RWPE1 (cell line): ENCODE data around the gene SPTBN1.

Source experiments
- CTCF ChIA-PET: fragments of 350-600 bp; sonication (Branson Sonifier 250); formaldehyde crosslinking; extraction: SDS; loops from one replicate; lab custom pipeline; 2021; lab: Yijun Ruan, JAX
- POLR2A ChIA-PET: fragments of 400-600 bp; formaldehyde crosslinking; extraction: SDS; loops from one replicate; lab custom pipeline; 2020; ENCODE audit warnings: antibody characterized with exemption; ENCODE audit not compliant: low non-redundant PET; lab: Yijun Ruan, JAX
- DNase-seq: peaks from one replicate; pipeline ENCODE4 v3.0.0; 2012; ENCODE audit warnings: low spot score
- H3K27ac ChIP-seq: fragments of 450-650 bp; 2 replicates; pipeline ENCODE4 v1.5.1; 2017
- TF ChIP-seq, protein P1 (sequence below): fragments of 450-650 bp; conservative IDR thresholded peaks from 2 replicates; pipeline ENCODE4 v1.5.1; 2017; ENCODE audit warnings: low read depth, mild to moderate bottlenecking

The SPTBN1 gene

GRCh38 chr2:54522624-54523281 is 66.6 kb downstream of the SPTBN1 start:
- POLR2A ChIA-PET, result no interaction called here
- no peak overlapping the region for H3K27ac ChIP-seq
- TF ChIP-seq, protein P1, sequence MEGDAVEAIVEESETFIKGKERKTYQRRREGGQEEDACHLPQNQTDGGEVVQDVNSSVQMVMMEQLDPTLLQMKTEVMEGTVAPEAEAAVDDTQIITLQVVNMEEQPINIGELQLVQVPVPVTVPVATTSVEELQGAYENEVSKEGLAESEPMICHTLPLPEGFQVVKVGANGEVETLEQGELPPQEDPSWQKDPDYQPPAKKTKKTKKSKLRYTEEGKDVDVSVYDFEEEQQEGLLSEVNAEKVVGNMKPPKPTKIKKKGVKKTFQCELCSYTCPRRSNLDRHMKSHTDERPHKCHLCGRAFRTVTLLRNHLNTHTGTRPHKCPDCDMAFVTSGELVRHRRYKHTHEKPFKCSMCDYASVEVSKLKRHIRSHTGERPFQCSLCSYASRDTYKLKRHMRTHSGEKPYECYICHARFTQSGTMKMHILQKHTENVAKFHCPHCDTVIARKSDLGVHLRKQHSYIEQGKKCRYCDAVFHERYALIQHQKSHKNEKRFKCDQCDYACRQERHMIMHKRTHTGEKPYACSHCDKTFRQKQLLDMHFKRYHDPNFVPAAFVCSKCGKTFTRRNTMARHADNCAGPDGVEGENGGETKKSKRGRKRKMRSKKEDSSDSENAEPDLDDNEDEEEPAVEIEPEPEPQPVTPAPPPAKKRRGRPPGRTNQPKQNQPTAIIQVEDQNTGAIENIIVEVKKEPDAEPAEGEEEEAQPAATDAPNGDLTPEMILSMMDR, result peak; percentile 74
- CTCF ChIA-PET, result interaction anchor here (0.5 to 3.5 kb wide), 9 partner anchors 9 to 337 kb away, joined by 3 to 21 read pairs (median 3); no protein-coding TSS in a partner anchor
- peak; percentile 75 for DNase-seq

DNA sequence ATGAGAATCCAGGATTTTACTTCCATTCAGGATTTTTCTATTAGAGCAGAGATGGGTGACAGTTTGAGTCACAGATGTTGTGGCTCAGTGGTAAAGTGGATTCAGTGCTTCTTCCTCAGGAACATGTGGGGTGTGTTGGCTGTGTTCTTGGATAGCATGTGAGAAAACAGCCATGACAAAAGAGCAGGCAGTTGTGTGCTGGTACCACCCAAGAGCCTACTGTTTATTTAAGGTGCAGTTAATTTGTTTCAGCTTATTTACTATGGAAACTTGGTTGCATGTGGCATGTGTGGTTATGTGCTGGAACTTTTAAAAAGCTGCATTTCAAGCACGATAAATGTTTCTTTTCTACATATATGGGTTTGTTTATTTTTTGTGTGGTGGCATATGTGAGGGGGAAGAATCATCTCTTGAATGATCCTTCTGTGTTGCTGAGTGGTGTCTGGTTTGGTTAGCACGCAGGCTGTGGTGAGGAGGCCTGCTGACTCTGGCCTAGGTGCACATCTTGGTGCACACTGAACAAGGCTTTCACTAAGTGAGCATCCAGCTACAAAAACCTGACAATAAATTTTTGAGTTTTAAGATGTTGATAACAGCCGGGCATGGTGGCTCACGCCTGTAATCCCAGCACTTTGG is 67.3 kb downstream of the SPTBN1 start:
- no peak for DNase-seq
- peak overlapping the region; percentile 82 for H3K27ac ChIP-seq
- TF ChIP-seq, protein P1, result no peak
- POLR2A ChIA-PET, result interaction anchor here (0.6 to 0.8 kb wide), 2 partner anchors 33 to 50 kb away, joined by 3 to 5 read pairs; no protein-coding TSS in a partner anchor
- CTCF ChIA-PET, result interaction anchor here (0.7 to 3.5 kb wide), 5 partner anchors 9 to 467 kb away, joined by 3 to 21 read pairs (median 4); no protein-coding TSS in a partner anchor

DNA sequence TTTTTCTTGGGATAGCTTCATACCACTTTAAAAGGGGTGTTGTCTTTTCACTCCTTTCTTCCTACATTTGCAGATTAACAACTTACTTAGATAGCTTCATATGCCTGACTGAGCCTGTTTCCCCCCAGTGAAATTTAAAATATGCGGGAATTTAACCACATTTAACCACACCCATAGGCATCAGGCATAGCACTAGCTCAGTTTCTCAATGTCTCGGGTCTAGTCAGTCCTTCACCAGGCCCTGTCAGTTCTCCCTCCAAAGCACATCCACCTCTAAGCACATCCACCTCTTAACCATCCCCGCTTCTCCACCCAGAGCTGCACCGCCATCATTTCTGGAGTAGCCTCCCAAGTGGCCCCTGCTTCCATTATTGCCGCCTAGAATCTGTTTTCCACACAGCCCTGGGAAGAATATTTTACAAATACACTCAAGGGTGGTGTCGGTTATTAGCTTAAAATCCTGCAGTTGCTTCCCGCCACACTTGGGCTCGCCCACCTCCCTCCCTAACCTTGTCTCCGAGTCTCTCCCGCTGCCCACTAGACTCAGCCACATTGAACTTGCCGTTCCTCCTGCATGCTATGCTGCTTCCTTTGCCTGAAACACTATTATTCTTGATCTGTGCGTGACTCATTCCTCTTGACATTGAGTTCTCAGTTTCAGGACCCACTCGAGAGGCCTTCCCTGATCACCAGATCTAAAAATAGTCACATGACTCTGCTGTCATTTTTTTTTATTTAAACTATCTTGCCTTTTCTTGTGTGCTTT is 68.3 kb downstream of the SPTBN1 start:
- POLR2A ChIA-PET, result interaction anchor here (0.6 to 1.1 kb wide), 4 partner anchors 32 to 49 kb away, joined by 3 to 5 read pairs (median 4); no protein-coding TSS in a partner anchor
- H3K27ac ChIP-seq, result peak overlapping the region; percentile 82

GRCh38 chr2:54525321-54525720 is 69.2 kb downstream of the SPTBN1 start:
- peak overlapping the region; percentile 45 for H3K27ac ChIP-seq
- CTCF ChIA-PET, result interaction anchor here (0.7 to 1.5 kb wide), 2 partner anchors 345 to 418 kb away, joined by 3 read pairs; no protein-coding TSS in a partner anchor
- no peak for DNase-seq
- POLR2A ChIA-PET, result no interaction called here
- TF ChIP-seq, protein P1, result no peak

More for the DNA sequence above, 68.3 kb downstream of the SPTBN1 start:
- TF ChIP-seq, protein P1, result no peak
- CTCF ChIA-PET, result interaction anchor here (0.5 to 3.5 kb wide), 7 partner anchors 11 to 466 kb away, joined by 3 to 21 read pairs (median 4); no protein-coding TSS in a partner anchor
- peak; percentile 68 for DNase-seq

GRCh38 chr2:54526226-54526879 is 70.2 kb downstream of the SPTBN1 start:
- no peak for DNase-seq
- H3K27ac ChIP-seq, result no peak overlapping the region
- CTCF ChIA-PET, result interaction anchor here (0.5 to 1.5 kb wide), 2 partner anchors 419 to 784 kb away, joined by 3 read pairs; no protein-coding TSS in a partner anchor
- POLR2A ChIA-PET, result no interaction called here
- TF ChIP-seq, protein P1, result no peak
